CD4-positive, alpha-beta T cell treated with Interleukin-21 for 1 hour (primary cell): ENCODE results near the gene C3orf20.

Experiments used
- DNase-seq: peaks from one replicate; pipeline ENCODE4 v3.0.0-alpha.2; 2020

C3orf20 gene

GRCh38 chr3:14674841-14675240 is at the start of gene C3orf20:
C3orf20 (plus strand) TSS chr3:14675141; CDS start chr3:14682714, 7,573 bp downstream.
- DNase-seq = no peak

GRCh38 chr3:14625443-14625842 is 49.5 kb upstream of the C3orf20 start:
- DNase-seq = no peak

- DNase-seq = no peak
Measured at GRCh38 chr3:14627815-14628214, 47.1 kb upstream of the C3orf20 start.

GRCh38 chr3:14628406-14628805 is 46.5 kb upstream of the C3orf20 start:
- no peak for DNase-seq

- no peak for DNase-seq
Measured at GRCh38 chr3:14630404-14631100, 44.4 kb upstream of the C3orf20 start.

- no peak for DNase-seq
Measured at GRCh38 chr3:14631101-14631497, 43.8 kb upstream of the C3orf20 start.

- DNase-seq = no peak
Measured at GRCh38 chr3:14631687-14632441, 43.1 kb upstream of the C3orf20 start.

- DNase-seq = no peak
Measured at GRCh38 chr3:14632442-14632930, 42.5 kb upstream of the C3orf20 start.

GRCh38 chr3:14633417-14633816 is 41.5 kb upstream of the C3orf20 start:
- no peak for DNase-seq

- peak; percentile 61 for DNase-seq
Measured at GRCh38 chr3:14633819-14634424, 41.0 kb upstream of the C3orf20 start.

- DNase-seq = no peak
Measured at GRCh38 chr3:14634763-14635400, 40.1 kb upstream of the C3orf20 start.

- DNase-seq = no peak
Measured at GRCh38 chr3:14636496-14637087, 38.3 kb upstream of the C3orf20 start.

GRCh38 chr3:14640157-14640562 is 34.8 kb upstream of the C3orf20 start:
- no peak for DNase-seq

GRCh38 chr3:14640734-14641133 is 34.2 kb upstream of the C3orf20 start:
- no peak for DNase-seq

GRCh38 chr3:14641346-14641745 is 33.6 kb upstream of the C3orf20 start:
- DNase-seq = no peak

GRCh38 chr3:14645453-14645852 is 29.5 kb upstream of the C3orf20 start:
- no peak for DNase-seq

- DNase-seq = no peak
Measured at GRCh38 chr3:14646131-14646573, 28.8 kb upstream of the C3orf20 start.

GRCh38 chr3:14646589-14647413 is 28.1 kb upstream of the C3orf20 start:
- no peak for DNase-seq

GRCh38 chr3:14647976-14648955 is 26.7 kb upstream of the C3orf20 start:
- DNase-seq = no peak

- DNase-seq = no peak
Measured at GRCh38 chr3:14649466-14649865, 25.5 kb upstream of the C3orf20 start.

- no peak for DNase-seq
Measured at GRCh38 chr3:14650193-14650592, 24.7 kb upstream of the C3orf20 start.
